GM18508 (cell line): ENCODE measurements around the gene PRB2.
"Not testable (repeated sequence)": the region's sequence is repeated elsewhere in the genome, so short reads cannot be mapped to it uniquely, and the experiment has no call there.

Source experiments
- ATAC-seq: cut with Tn5 transposase; IDR thresholded peaks from one replicate; pipeline ENCODE4 v1.9.1; 2021; ENCODE audit warnings: moderate number of reproducible peaks; ENCODE audit not compliant: insufficient read depth, unreplicated experiment

The PRB2 gene

DNA sequence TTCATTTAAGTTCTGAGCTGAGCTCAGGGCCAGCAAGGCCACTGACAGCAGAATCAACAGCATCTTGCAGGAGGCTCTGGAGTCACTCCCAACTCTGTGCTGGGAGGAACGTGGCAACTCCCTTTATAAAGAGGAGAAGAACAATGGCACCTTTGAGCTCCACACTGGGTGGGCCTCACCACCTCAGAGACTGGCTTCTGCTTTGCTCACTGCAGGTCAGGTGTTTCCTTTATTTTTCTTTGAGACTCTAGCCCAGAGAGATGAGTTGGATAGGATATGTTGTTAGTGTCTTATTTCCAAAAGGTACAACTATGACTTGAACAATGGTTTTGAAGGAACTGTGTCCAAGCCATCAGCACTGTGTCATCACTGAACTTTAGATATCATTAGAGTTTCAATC lies at the start of gene PRB2:
Gene PRB2, minus strand, starts transcription at position 101 of the 400 bp plus-strand sequence. Its CDS starts 38 bp downstream, at position 63.
- not testable (repeated sequence) for ATAC-seq

DNA sequence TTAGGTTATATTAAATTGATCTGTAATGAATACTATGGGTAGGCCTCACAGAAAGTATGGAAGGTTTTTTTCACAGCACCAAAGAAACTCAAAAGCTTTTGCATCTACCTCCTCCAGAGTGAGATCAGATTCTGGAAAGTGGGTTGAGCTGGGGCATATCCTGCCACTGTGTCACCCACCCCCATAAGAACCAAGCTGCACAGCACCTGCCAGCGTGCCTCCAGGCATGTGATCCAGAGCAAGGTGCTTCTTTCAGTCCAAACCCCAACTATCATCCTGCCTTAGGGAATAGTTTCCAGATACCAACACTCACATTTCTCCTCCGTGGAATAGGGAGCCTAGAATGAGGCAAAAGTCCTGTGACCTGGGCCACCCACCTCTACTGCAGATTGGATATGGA lies 42.6 kb upstream of the PRB2 start:
- no peak for ATAC-seq

DNA sequence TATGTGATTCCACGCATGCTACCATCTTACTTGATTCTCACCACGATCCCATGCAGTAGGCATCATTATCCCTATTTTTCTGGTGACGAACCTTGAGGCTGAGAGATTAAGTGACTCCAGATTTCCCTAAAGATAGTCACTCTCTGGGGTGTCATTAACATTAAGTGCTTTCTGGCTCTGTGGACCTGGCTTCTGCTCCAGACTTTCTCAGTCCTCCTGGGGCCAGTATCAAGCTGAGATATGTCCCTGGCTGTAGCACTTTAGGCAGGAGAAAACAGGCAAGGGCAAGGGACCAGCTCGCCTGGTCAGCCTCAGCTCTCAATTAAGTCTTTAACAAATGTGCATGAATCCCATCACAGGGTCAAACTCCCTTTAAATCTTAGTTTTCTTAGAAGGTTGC lies 38.3 kb upstream of the PRB2 start:
- ATAC-seq, result no peak

DNA sequence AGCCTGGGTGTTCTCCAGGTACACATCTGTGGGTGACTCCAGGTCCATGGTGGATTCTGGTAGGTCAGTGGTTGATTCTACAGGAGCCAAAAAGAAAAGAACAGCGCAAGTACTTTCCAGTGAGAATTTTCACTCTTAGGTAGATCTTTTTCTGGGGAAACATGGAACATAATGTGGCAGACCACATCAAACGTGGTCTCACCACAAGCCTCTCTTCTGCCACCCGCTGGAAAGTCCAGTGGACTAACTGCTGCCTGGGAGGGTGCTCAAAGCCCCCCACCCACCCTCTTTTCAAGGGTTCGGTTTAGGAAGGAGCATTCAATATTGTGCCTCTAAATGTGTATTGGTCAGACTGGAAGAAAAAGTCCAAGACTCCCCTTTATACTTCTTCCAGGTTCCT lies 36.1 kb upstream of the PRB2 start:
- no peak for ATAC-seq

DNA sequence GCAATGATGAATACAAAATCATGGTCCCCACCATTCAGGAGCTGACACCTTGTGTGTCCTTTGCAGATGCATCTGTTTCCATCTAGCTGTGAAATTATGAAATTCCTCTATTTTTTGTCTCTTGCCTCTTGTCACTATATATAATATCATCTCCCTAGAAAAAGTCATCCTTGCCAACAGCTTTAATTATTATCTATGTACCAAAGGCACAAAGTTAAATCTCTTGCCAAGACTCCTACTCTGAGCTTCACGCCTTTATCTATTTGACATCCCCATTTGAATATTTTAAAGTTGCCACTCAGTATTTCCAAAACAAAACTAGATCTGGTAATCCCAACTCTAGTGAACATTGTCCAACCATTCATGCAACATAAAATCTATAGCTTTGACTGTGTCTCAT lies 32.0 kb upstream of the PRB2 start:
- ATAC-seq, result no peak

DNA sequence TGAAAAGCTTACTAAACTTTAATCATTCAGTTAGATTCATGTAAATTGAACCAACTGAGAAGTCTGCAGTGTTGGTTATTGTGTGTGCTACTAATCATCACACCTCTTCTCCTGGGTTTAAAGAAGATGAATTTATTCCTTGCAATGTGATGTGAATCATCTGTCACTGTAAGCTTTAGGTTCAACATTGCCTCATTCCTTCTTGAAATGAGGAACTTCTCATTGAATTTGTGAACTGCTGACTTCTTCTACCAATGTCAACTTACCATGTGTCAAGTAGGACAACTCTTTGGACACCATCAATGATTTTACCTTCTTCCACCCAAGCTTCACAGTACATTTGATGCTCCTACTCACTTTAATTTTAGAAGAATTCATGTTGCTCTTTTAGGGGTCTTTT lies 17.4 kb upstream of the PRB2 start:
- ATAC-seq, result no peak

DNA sequence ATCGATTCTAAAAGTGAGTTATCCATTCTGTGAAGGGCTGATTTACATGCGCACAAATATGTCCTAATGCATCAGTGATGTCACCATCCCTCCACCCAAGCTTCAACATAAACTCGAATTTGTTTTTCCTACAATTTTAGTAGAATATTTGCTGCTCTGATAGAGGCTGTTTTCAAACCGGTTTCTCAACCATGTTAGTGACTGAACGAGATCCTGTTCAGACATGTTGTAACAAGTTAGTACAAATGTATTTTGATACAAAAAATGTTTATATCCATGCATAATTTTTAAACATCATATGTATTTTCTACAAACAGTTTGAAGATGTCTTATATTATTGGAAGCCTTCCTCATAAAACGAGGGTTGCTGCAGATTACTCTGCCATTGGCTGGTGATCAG lies 12.7 kb upstream of the PRB2 start:
- ATAC-seq, result no peak

DNA sequence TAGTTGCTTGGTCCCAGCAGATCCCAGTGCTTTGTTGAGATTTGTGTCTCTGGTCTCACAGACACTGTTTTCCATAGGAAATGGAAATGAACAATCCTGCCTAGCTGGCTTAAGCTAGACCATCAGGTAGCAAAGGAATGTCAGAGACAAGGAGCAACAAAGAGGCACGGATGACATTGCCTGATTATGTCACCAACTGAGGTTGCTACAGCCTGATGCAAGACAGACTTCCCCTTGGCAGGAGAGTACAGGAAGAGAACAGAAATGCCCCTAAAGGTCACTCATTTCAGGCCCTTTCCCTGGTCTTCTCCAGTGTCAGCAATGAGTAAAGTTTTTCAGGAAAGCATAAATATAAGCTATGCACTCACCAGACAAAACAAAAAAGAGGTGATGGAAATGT lies 2.0 kb upstream of the PRB2 start:
- ATAC-seq, result no peak

DNA sequence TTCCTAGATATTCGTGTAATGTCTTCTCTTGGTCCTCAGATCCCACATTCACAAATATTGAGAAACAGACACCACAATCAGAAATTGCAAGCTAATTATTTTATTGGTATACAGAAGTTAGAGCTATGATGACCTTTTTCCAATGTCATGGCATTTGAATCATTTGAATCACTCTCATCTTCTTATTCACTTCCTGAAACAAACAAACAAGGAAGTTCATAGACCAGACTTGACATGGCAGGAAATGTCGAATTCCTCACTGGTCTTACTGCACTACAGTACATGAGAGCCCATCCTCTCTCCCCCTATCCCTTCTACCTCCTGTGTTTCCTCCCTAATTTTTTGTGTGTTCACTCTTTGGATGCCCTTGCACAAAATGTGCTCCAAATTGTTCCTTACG lies 3.9 kb downstream of the PRB2 start:
- not testable (repeated sequence) for ATAC-seq

DNA sequence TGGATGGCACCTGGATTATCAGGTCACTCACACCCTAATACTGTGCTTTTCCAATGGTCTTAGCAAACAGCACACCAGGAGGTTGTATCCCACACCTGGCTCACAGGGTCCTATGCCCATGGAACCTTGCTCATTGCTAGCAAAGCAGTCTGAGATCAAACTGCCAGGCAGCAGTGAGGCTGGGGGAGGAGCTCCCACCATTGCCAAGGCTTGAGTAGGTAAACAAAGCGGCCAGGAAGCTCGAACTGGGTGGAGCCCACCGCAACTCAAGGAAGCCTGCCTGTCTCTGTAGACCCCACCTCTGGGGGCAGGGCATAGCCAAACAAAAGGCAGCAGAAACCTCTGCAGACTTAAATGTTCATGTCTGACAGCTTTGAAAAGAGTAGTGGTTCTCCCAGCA lies 17.9 kb downstream of the PRB2 start:
- ATAC-seq, result not testable (repeated sequence)

DNA sequence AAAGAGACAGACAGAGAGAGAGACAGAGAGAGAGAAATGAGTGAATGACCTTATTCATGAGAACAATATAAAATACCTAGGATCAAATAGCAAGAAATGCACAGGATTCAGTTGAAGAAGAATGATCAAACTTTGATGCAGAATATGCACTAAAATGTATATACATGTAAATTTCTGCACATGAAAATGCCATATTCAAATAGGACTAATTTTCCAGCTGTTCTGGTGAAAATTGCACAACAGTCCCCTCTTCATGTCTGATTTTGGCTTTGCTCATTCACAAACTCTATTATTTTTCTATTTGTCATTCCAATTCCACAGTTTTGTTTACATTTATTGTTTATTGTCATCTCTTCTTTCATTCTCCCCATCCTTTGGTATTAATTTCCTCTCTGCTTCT lies 34.2 kb downstream of the PRB2 start:
- ATAC-seq, result no peak

DNA sequence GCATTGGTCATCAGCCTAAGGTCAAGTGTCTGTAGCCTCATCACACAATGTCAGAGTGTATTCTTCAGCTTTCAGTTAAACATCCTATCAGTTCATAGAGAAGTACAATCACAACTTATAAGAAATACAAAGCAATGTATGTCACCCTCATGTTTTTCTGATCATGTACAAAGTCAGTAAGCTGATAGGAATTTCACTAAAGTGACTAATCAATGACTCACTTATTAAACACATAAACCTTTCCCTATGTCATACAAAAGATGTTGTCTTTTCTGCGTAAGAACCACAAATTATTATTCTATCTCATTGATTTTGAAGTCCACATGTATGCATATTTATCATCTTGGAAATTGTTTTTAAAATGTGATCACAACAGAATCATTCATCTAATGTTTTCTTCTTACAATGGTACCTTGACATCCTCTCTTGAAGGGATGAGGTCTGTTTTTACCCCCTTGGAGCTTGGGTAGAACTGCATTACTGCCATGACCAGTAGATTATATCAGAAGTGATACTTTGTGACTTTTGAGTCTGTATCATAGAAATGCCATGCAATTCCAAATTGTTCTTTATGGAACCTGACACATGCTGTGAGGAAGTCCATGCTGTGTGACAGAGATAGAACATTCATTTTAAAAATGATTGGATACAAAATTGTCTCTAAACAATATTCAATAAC lies 35.0 kb downstream of the PRB2 start:
- ATAC-seq, result not testable (repeated sequence)

DNA sequence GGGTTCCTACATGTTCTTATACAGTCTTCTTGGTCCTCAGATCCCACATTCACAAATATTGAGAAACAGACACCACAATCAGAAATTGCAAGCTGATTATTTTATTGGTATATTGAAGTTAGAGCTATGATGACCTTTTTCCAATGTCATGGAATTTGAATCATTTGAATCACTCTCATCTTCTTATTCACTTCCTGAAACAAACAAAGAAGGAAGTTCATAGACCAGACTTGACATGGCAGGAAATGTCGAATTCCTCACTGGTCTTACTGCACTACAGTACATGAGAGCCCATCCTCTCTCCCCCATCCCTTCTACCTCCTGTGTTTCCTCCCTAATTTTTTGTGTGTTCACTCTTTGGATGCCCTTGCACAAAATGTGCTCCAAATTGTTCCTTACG lies 43.6 kb downstream of the PRB2 start:
- ATAC-seq, result not testable (repeated sequence)

DNA sequence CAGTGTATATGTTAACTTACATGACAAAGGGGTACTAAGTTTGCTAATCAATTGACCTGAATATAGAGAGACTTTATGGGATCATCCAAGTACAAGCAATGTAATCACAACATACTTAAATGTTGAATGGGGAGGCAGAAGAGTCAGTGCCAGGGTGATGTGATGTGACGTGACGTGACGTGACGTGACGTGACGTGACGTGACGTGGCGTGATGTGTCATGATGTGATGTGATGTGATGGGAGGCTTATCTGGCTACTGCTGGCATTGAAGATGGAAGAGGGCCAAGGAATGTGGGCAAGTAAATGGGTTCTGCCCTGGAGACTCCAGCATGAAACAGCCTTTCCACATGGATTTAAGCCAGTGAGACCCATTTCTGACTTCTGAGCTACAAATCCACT lies 46.9 kb downstream of the PRB2 start:
- no peak for ATAC-seq

DNA sequence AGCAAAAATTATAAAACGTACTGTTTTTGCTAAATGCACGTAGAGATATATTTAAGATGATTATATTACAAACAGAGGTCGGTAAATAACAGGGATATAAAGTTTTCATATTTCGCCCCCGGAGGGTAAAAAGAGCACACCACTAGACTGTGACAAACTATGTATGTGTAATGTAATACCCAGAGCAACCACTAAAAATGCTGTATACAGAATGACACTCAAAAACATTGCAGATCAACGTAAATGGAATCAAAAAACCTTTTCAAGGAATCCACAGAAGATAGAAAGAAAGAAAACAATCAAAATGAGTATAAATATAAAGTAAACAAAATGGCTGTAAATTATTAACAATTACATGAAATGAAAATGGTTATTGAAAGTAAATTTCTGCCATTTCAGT lies 47.6 kb downstream of the PRB2 start:
- ATAC-seq, result no peak

DNA sequence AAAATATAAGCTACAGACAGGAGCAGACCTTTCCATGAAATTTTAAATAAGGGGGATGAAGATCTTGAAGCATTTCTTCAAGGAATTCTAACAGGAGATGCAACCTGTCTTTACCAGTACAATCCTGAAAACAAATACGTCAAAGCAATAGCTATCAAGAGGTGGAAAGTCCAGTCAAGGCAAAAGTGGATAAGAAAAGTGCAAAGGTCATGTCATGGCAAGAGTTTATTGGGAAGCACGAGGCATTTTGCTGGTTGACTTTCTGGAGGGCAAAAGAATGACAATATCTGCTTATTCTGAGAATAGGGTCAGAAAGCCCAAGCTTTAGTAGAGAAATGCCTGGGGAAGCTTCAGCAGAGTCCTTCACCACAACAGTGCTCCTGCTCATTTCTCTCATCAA lies 50.9 kb downstream of the PRB2 start:
- no peak for ATAC-seq
